Endothelial cell (in vitro differentiated cells): ENCODE results near the gene ERG. TPM values are rescaled to one million over a fixed set of nuclear protein-coding genes. Genes with fewer than 3 reads are reported as not detected.

ENCODE experiments used
- DNase-seq: peaks from one replicate; pipeline ENCODE4 v3.0.0; 2021; ENCODE audit warnings: low spot score
- H3K27ac Mint-ChIP-seq: one replicate; pipeline ENCODE4 v1.8.0; 2021; ENCODE audit warnings: mixed read lengths, inconsistent platforms; ENCODE audit not compliant: unreplicated experiment
- H3K27me3 Mint-ChIP-seq: one replicate; pipeline ENCODE4 v1.8.0; 2021; ENCODE audit warnings: mild to moderate bottlenecking, moderate library complexity, mixed read lengths, inconsistent platforms; ENCODE audit not compliant: unreplicated experiment
- H3K36me3 Mint-ChIP-seq: one replicate; pipeline ENCODE4 v1.8.0; 2021; ENCODE audit warnings: mild to moderate bottlenecking, low read depth, mixed read lengths, inconsistent platforms; ENCODE audit not compliant: unreplicated experiment
- H3K4me1 Mint-ChIP-seq: one replicate; pipeline ENCODE4 v1.8.0; 2021; ENCODE audit warnings: mild to moderate bottlenecking, mixed read lengths, inconsistent platforms; ENCODE audit not compliant: unreplicated experiment
- H3K4me3 Mint-ChIP-seq: one replicate; pipeline ENCODE4 v1.8.0; 2021; ENCODE audit warnings: mild to moderate bottlenecking, mixed read lengths, inconsistent platforms; ENCODE audit not compliant: unreplicated experiment
- H3K9me3 Mint-ChIP-seq: one replicate; pipeline ENCODE4 v1.8.0; 2021; ENCODE audit warnings: mixed read lengths, inconsistent platforms; ENCODE audit not compliant: unreplicated experiment
- CTCF ChIP-seq: fragments of 200-600 bp; sonication (generic); IDR thresholded peaks from one replicate; pipeline ENCODE4 v1.5.0; 2021; ENCODE audit warnings: antibody characterized with exemption; ENCODE audit not compliant: unreplicated experiment
- total RNA-seq: library from RNA; stranded (reverse); fragmentation: NEBNext Ultra II Directional; extraction: Animal tissue kit (Norgen Biotek cat#: 25700); gene quantifications from one replicate; pipeline ENCODE4 v1.2.1, GENCODE V29; 2021; ENCODE audit not compliant: unreplicated experiment

Gene ERG
- total RNA-seq, 1 donor from 2014 or later: 133 TPM

GRCh38 chr21:38444691-38445090, 53.6 kb downstream of the ERG start:
- H3K27me3 Mint-ChIP-seq: no peaks in the 10 kb centered on the region
- H3K4me1 Mint-ChIP-seq: peaks cover 36% of the 10 kb centered on the region
- no peak for DNase-seq
- H3K4me3 Mint-ChIP-seq: peak overlapping the region; percentile 13
- peaks cover 26% of the 10 kb centered on the region for H3K36me3 Mint-ChIP-seq
- no peak overlapping the region for H3K27ac Mint-ChIP-seq
- no peaks in the 10 kb centered on the region for H3K9me3 Mint-ChIP-seq
- no peak for TF ChIP-seq CTCF

- DNase-seq: no peak
- TF ChIP-seq CTCF: no peak
- Mint-ChIP-seq H3K4me3 (peak overlapping the region; percentile 7), H3K27ac (no peak overlapping the region), H3K27me3 (no peaks in the 10 kb centered on the region), H3K36me3 (peaks cover 39% of the 10 kb centered on the region), H3K4me1 (peaks cover 26% of the 10 kb centered on the region), H3K9me3 (no peaks in the 10 kb centered on the region)
Observed at GRCh38 chr21:38443110-38443509, 55.2 kb downstream of the ERG start.

- Mint-ChIP-seq H3K27ac (no peak overlapping the region), H3K4me3 (no peak overlapping the region), H3K4me1 (peaks cover 11% of the 10 kb centered on the region), H3K27me3 (peaks cover 5% of the 10 kb centered on the region), H3K36me3 (peaks cover 42% of the 10 kb centered on the region), H3K9me3 (no peaks in the 10 kb centered on the region)
- DNase-seq: no peak
- no peak for TF ChIP-seq CTCF
Observed at GRCh38 chr21:38441153-38441552, 57.1 kb downstream of the ERG start.

GRCh38 chr21:38440746-38441145, 57.5 kb downstream of the ERG start:
- no peak overlapping the region for H3K4me3 Mint-ChIP-seq
- DNase-seq: no peak
- peaks cover 5% of the 10 kb centered on the region for H3K27me3 Mint-ChIP-seq
- peaks cover 10% of the 10 kb centered on the region for H3K4me1 Mint-ChIP-seq
- H3K9me3 Mint-ChIP-seq: no peaks in the 10 kb centered on the region
- peaks cover 41% of the 10 kb centered on the region for H3K36me3 Mint-ChIP-seq
- no peak for TF ChIP-seq CTCF
- H3K27ac Mint-ChIP-seq: no peak overlapping the region

GRCh38 chr21:38439957-38440356, 58.3 kb downstream of the ERG start:
- no peak for DNase-seq
- Mint-ChIP-seq H3K27ac (no peak overlapping the region), H3K4me1 (peaks cover 8% of the 10 kb centered on the region), H3K4me3 (no peak overlapping the region), H3K27me3 (peaks cover 5% of the 10 kb centered on the region), H3K36me3 (peaks cover 43% of the 10 kb centered on the region), H3K9me3 (no peaks in the 10 kb centered on the region)
- TF ChIP-seq CTCF: no peak
